H9 (cell line): Measurements from ENCODE around the gene MRC2. TPM values are rescaled to one million over a fixed set of nuclear protein-coding genes. Genes with fewer than 3 reads are reported as not detected.

ENCODE experiments used
- DNase-seq: peaks from one replicate; pipeline ENCODE4 v3.0.0-alpha.2; 2017
- H2AFZ ChIP-seq: one replicate; pipeline ENCODE4 v1.6.1; 2013; ENCODE audit warnings: mild to moderate bottlenecking, low read length, control low read depth, moderate library complexity
- H2AK5ac ChIP-seq: 2 replicates; pipeline ENCODE4 v1.6.1; 2013; ENCODE audit warnings: low read length, control low read depth, mixed read lengths; ENCODE audit not compliant: insufficient read length
- H2BK120ac ChIP-seq: one replicate; pipeline ENCODE4 v1.6.1; 2013; ENCODE audit warnings: low read depth, mild to moderate bottlenecking, low read length, control low read depth, inconsistent platforms; ENCODE audit not compliant: poor library complexity, severe bottlenecking
- H2BK12ac ChIP-seq: 2 replicates; pipeline ENCODE4 v1.6.1; 2013; ENCODE audit warnings: low read length, control low read depth, mixed read lengths, low read depth; ENCODE audit not compliant: insufficient read length
- H2BK15ac ChIP-seq: 2 replicates; pipeline ENCODE4 v1.6.1; 2013; ENCODE audit warnings: low read depth, low read length, control low read depth
- H2BK20ac ChIP-seq: one replicate; pipeline ENCODE4 v1.6.1; 2013; ENCODE audit warnings: low read depth, mild to moderate bottlenecking, low read length, control low read depth, inconsistent platforms; ENCODE audit not compliant: poor library complexity, severe bottlenecking
- H2BK5ac ChIP-seq: 2 replicates; pipeline ENCODE4 v1.6.1; 2013; ENCODE audit warnings: low read length, control low read depth, mixed read lengths; ENCODE audit not compliant: insufficient read length
- H3K14ac ChIP-seq: 2 replicates; pipeline ENCODE4 v1.6.1; 2013; ENCODE audit warnings: low read length, control low read depth; ENCODE audit not compliant: insufficient read depth
- H3K18ac ChIP-seq: 2 replicates; pipeline ENCODE4 v1.6.1; 2013; ENCODE audit warnings: low read depth, mild to moderate bottlenecking, mixed read lengths, low read length, control low read depth; ENCODE audit not compliant: insufficient read length
- H3K23ac ChIP-seq: 2 replicates; pipeline ENCODE4 v1.6.1; 2013; ENCODE audit warnings: low read length, control low read depth, mixed read lengths, low read depth; ENCODE audit not compliant: insufficient read length
- H3K23me2 ChIP-seq: 2 replicates; pipeline ENCODE4 v1.6.1; 2013; ENCODE audit warnings: low read depth, mild to moderate bottlenecking, mixed read lengths, low read length, control low read depth; ENCODE audit not compliant: insufficient read length, poor library complexity, severe bottlenecking
- H3K27ac ChIP-seq: 2 replicates; pipeline ENCODE4 v1.5.1; 2013; ENCODE audit warnings: low read length, control low read depth, mixed read lengths, low read depth; ENCODE audit not compliant: insufficient read length
- H3K27me3 ChIP-seq: 2 replicates; pipeline ENCODE4 v1.6.1; 2013; ENCODE audit warnings: low read length, control low read depth, inconsistent platforms; ENCODE audit not compliant: insufficient read depth
- H3K4ac ChIP-seq: 2 replicates; pipeline ENCODE4 v1.6.1; 2013; ENCODE audit warnings: low read depth, mild to moderate bottlenecking, control low read depth, inconsistent platforms, low read length, moderate library complexity
- H3K4me1 ChIP-seq: 2 replicates; pipeline ENCODE4 v1.6.1; 2013; ENCODE audit warnings: low read length, control low read depth, inconsistent platforms; ENCODE audit not compliant: insufficient read depth
- H3K4me2 ChIP-seq: 2 replicates; pipeline ENCODE4 v1.6.1; 2013; ENCODE audit warnings: low read length, control low read depth, mixed read lengths; ENCODE audit not compliant: insufficient read length, insufficient read depth
- H3K56ac ChIP-seq: 2 replicates; pipeline ENCODE4 v1.6.1; 2013; ENCODE audit warnings: low read depth, mild to moderate bottlenecking, mixed read lengths, low read length, control low read depth; ENCODE audit not compliant: insufficient read length
- H3K79me1 ChIP-seq: 2 replicates; pipeline ENCODE4 v1.6.1; 2013; ENCODE audit warnings: low read depth, mild to moderate bottlenecking, moderate library complexity, low read length, control low read depth, inconsistent platforms; ENCODE audit not compliant: insufficient read depth, poor library complexity, severe bottlenecking
- H3K79me2 ChIP-seq: 2 replicates; pipeline ENCODE4 v1.6.1; 2013; ENCODE audit warnings: low read length, control low read depth, inconsistent platforms; ENCODE audit not compliant: insufficient read depth
- H3K9ac ChIP-seq: 2 replicates; pipeline ENCODE4 v1.6.1; 2013; ENCODE audit warnings: low read length, control low read depth, mixed read lengths; ENCODE audit not compliant: insufficient read length; ENCODE audit errors: extremely low read depth
- H3K9me3 ChIP-seq: one replicate; pipeline ENCODE4 v1.6.1; 2013; ENCODE audit warnings: low read depth, low read length, inconsistent platforms; ENCODE audit not compliant: control insufficient read depth
- H3T11ph ChIP-seq: one replicate; pipeline ENCODE4 v1.6.1; 2013; ENCODE audit warnings: mild to moderate bottlenecking, low read length, control low read depth, inconsistent platforms
- H4K20me1 ChIP-seq: one replicate; pipeline ENCODE4 v1.6.1; 2013; ENCODE audit not compliant: control insufficient read depth, insufficient read length, insufficient read depth
- H4K5ac ChIP-seq: 2 replicates; pipeline ENCODE4 v1.6.1; 2013; ENCODE audit warnings: low read depth, mild to moderate bottlenecking, mixed read lengths, low read length, control low read depth; ENCODE audit not compliant: insufficient read length
- H4K8ac ChIP-seq: replicated peaks from 2 replicates; pipeline ENCODE4 v1.6.1; 2013; ENCODE audit warnings: low read length, control low read depth, mixed read lengths, low read depth; ENCODE audit not compliant: insufficient read length
- H4K91ac ChIP-seq: 2 replicates; pipeline ENCODE4 v1.6.1; 2013; ENCODE audit warnings: low read depth, mild to moderate bottlenecking, moderate library complexity, mixed read lengths, low read length, control low read depth; ENCODE audit not compliant: insufficient read length
- H3K27ac Mint-ChIP-seq, 3 experiments: 2 replicates in 2 of 3; 3 replicates in 1 of 3; pipeline ENCODE4 v1.8.0; 2020 to 2021; ENCODE audit warnings: mixed read lengths in 3 of 3, mild to moderate bottlenecking in 1 of 3, moderate library complexity in 1 of 3
- H3K27me3 Mint-ChIP-seq: 2 replicates; pipeline ENCODE4 v1.8.0; 2021; ENCODE audit warnings: low read depth, mild to moderate bottlenecking, moderate library complexity, mixed read lengths
- H3K36me3 Mint-ChIP-seq, 3 experiments: 2 replicates in 2 of 3; 3 replicates in 1 of 3; pipeline ENCODE4 v1.8.0; 2020 to 2021; ENCODE audit warnings: low read depth in 3 of 3, mixed read lengths in 3 of 3; ENCODE audit not compliant: insufficient read depth in 1 of 3
- H3K4me1 Mint-ChIP-seq, 2 experiments: 2 replicates each; pipeline ENCODE4 v1.8.0; 2020; ENCODE audit warnings: mixed read lengths in 2 of 2
- H3K4me3 Mint-ChIP-seq, 2 experiments: 2 replicates in 1 of 2; 3 replicates in 1 of 2; pipeline ENCODE4 v1.8.0; 2020 to 2021; ENCODE audit warnings: mild to moderate bottlenecking in 2 of 2, mixed read lengths in 2 of 2, moderate library complexity in 1 of 2
- H3K9me3 Mint-ChIP-seq, 2 experiments: 2 replicates in 1 of 2; 3 replicates in 1 of 2; pipeline ENCODE4 v1.8.0; 2020; ENCODE audit warnings: mild to moderate bottlenecking in 2 of 2, mixed read lengths in 2 of 2, moderate library complexity in 1 of 2
- WGBS: extraction: QIAGEN DNeasy Blood & Tissue Kit; methylation state at CpG from one replicate; pipeline ENCODE4 v1.1.7; 2013; ENCODE audit warnings: missing lambda C conversion rate, low lambda C conversion rate, mixed read lengths; ENCODE audit not compliant: insufficient read length; ENCODE audit errors: extremely low coverage; 5-methylcytosine and 5-hydroxymethylcytosine counted together
- total RNA-seq: library from RNA; stranded (reverse); gene quantifications from 2 replicates; pipeline ENCODE4 v1.2.1, GENCODE V29; 2021
- TF ChIP-seq, protein P1 (sequence below): fragments of 200-600 bp; sonication (generic); conservative IDR thresholded peaks from 3 replicates; pipeline ENCODE4 v1.8.0; 2021; ENCODE audit warnings: antibody characterized with exemption, mild to moderate bottlenecking

MRC2 gene
- total RNA-seq, 1 experiment from 2014 or later, result 18.7 TPM

DNA sequence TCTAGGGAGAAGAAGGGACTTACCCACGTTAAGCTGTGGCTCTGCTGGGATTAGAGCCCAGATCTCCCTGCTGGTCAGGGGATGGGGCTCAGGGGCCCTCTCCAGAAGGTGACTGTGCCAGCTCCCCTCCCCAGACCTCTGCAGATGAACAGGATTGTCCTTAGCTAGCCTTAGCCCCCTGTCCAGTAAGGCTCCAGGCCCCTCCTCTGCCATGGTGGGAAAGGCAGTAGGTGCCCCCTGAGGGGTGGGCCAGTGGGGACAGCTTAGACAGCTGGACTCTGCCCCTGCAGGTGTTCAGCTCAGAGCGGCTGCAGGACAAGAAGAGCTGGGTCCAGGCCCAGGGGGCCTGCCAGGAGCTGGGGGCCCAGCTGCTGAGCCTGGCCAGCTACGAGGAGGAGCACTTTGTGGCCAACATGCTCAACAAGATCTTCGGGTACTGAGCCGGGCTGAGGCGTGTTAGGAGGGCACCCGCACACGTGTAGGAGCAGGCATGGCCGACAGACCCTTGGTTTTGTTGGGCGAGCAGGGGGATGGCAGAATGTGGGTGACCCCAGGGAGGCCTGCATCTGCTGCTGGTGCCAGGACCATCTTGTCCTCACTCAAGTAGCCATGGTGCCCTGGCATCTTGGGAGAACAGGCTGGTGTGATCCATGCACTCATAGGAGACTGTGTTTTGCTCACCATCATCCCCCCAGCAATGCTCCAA is 50.9 kb downstream of the MRC2 start:
- H3K18ac ChIP-seq, result no peak overlapping the region
- H4K5ac ChIP-seq, result no peak overlapping the region
- no peaks in the 10 kb centered on the region for H3K9me3 Mint-ChIP-seq
- H2BK15ac ChIP-seq, result no peak overlapping the region
- no peak overlapping the region for H3K4ac ChIP-seq
- H3K4me3 Mint-ChIP-seq, result no peak overlapping the region
- no peak overlapping the region for H3T11ph ChIP-seq
- H3K56ac ChIP-seq, result no peak overlapping the region
- no peaks in the 10 kb centered on the region for H3K79me2 ChIP-seq
- H2BK20ac ChIP-seq, result no peak overlapping the region
- H3K4me1 Mint-ChIP-seq, result peaks cover 0 to 9% of the 10 kb centered on the region in 2 experiments; a peak in 2 of 4 replicates
- no peak overlapping the region for H3K23ac ChIP-seq
- H3K27ac Mint-ChIP-seq, result no peak overlapping the region
- H2BK12ac ChIP-seq, result no peak overlapping the region
- no peaks in the 10 kb centered on the region for H3K27me3 Mint-ChIP-seq
- no peak for DNase-seq
- no CpG with 5 or more reads among the region's 10 CpGs for WGBS
- no peak overlapping the region for H3K9ac ChIP-seq
- H3K27me3 ChIP-seq, result no peaks in the 10 kb centered on the region
- no peak overlapping the region for H3K14ac ChIP-seq
- peaks cover 0 to 5% (median 0%) of the 10 kb centered on the region in 3 experiments; a peak in 1 of 7 replicates for H3K36me3 Mint-ChIP-seq
- H3K4me1 ChIP-seq, result no peaks in the 10 kb centered on the region
- H2AFZ ChIP-seq, result no peak overlapping the region
- no peaks in the 10 kb centered on the region for H4K20me1 ChIP-seq
- H4K91ac ChIP-seq, result no peak overlapping the region
- no peak overlapping the region for H2AK5ac ChIP-seq
- no peaks in the 10 kb centered on the region for H3K79me1 ChIP-seq
- H3K23me2 ChIP-seq, result no peaks in the 10 kb centered on the region
- H3K27ac ChIP-seq, result no peak overlapping the region
- H3K4me2 ChIP-seq, result no peak overlapping the region
- TF ChIP-seq, protein P1, sequence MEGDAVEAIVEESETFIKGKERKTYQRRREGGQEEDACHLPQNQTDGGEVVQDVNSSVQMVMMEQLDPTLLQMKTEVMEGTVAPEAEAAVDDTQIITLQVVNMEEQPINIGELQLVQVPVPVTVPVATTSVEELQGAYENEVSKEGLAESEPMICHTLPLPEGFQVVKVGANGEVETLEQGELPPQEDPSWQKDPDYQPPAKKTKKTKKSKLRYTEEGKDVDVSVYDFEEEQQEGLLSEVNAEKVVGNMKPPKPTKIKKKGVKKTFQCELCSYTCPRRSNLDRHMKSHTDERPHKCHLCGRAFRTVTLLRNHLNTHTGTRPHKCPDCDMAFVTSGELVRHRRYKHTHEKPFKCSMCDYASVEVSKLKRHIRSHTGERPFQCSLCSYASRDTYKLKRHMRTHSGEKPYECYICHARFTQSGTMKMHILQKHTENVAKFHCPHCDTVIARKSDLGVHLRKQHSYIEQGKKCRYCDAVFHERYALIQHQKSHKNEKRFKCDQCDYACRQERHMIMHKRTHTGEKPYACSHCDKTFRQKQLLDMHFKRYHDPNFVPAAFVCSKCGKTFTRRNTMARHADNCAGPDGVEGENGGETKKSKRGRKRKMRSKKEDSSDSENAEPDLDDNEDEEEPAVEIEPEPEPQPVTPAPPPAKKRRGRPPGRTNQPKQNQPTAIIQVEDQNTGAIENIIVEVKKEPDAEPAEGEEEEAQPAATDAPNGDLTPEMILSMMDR, result no peak
- H2BK120ac ChIP-seq, result no peak overlapping the region
- H2BK5ac ChIP-seq, result no peak overlapping the region
- no peaks in the 10 kb centered on the region for H3K9me3 ChIP-seq
- no peak overlapping the region for H4K8ac ChIP-seq
